ENCODE measurements around the gene THAP4. TPM values are rescaled to one million over a fixed set of nuclear protein-coding genes. Genes with fewer than 3 reads are reported as not detected.

Gene THAP4
- total RNA-seq, 1 experiment from 2014 or later: 71.2 TPM

GRCh38 chr2:241645915-241646645 is 9.1 kb upstream of the THAP4 start:
- no peak overlapping the region for H3K4me2 ChIP-seq (ENCODE audit: low read length)
- H3K4me3 ChIP-seq (replicated peaks in 1 of 2; ENCODE audit: low read depth in 1 of 2, low read length in 2 of 2): no peak overlapping the region
- H3K27me3 ChIP-seq (ENCODE audit: insufficient read depth, low read length): no peaks in the 10 kb centered on the region
- no peak overlapping the region for H3K9ac ChIP-seq (ENCODE audit: low read length)
- DNase-seq (ENCODE audit: low read depth, low spot score): no peak
- H3K36me3 ChIP-seq (ENCODE audit: control insufficient read depth in 1 of 2, insufficient read depth in 2 of 2, low read length in 2 of 2): peaks cover 0 to 3% of the 10 kb centered on the region in 2 experiments; a peak in 2 of 4 replicates
- no peaks in the 10 kb centered on the region for H3K9me2 ChIP-seq (ENCODE audit: insufficient read depth)
- CTCF ChIA-PET: no interaction called here
- no peak for TF ChIP-seq CEBPB (IDR thresholded peaks at IDR 0.05; ENCODE audit: low read depth)
- TF ChIP-seq ZNF274 (IDR thresholded peaks at IDR 0.05; ENCODE audit: low read depth, low read length): no peak
- no peak for TF ChIP-seq ZBTB33 (IDR thresholded peaks at IDR 0.05; ENCODE audit: extremely low read depth, insufficient replicate concordance, low read length)
- TF ChIP-seq JUND (IDR thresholded peaks at IDR 0.05): no peak
- TF ChIP-seq ATF3 (IDR thresholded peaks at IDR 0.05): no peak
- no peak for TF ChIP-seq REST (IDR thresholded peaks at IDR 0.05; ENCODE audit: low read depth)
- TF ChIP-seq SRF (IDR thresholded peaks at IDR 0.05; ENCODE audit: low read depth): no peak
- TF ChIP-seq ELF1 (IDR thresholded peaks at IDR 0.05; ENCODE audit: borderline replicate concordance, low read depth): no peak
- no peak for TF ChIP-seq CTCF (IDR thresholded peaks at IDR 0.05 in 2 of 3, conservative IDR thresholded peaks at IDR 0.05 in 1 of 3; ENCODE audit: borderline replicate concordance in 1 of 3, insufficient read depth in 1 of 3, low read depth in 2 of 3, low read length in 2 of 3)
- no peak for TF ChIP-seq CBX3 (IDR thresholded peaks at IDR 0.05; ENCODE audit: low read depth)
- no peak for TF ChIP-seq MAX (IDR thresholded peaks at IDR 0.05)
- TF ChIP-seq ZFX (IDR thresholded peaks at IDR 0.05): no peak
- TF ChIP-seq POLR2A (IDR thresholded peaks at IDR 0.05; ENCODE audit: borderline replicate concordance, extremely low read depth, insufficient read depth, insufficient read length): no peak
- no peak for TF ChIP-seq EZH2phosphoT487 (IDR thresholded peaks at IDR 0.05; ENCODE audit: borderline replicate concordance)
- TF ChIP-seq SIN3A (IDR thresholded peaks at IDR 0.05; ENCODE audit: low read depth): no peak
- peaks cover 97% of the 10 kb centered on the region for H3K79me2 ChIP-seq (ENCODE audit: insufficient read depth, low read length)
- no peaks in the 10 kb centered on the region; the same call in 1 of the 2 replicates for H4K20me1 ChIP-seq (ENCODE audit: insufficient read depth)
- intact Hi-C loops (cut with micrococcal nuclease): no loop called here
- H2AFZ ChIP-seq (ENCODE audit: low read depth, low read length, poor library complexity, severe bottlenecking): no peak overlapping the region
- no TSS peak for BruUV-seq (replicated peaks)
- no peak overlapping the region for H3K27ac ChIP-seq (ENCODE audit: low read depth, low read length)
- RAD21 ChIA-PET (ENCODE audit: low non-redundant PET in 1 of 2, low total read pairs in 2 of 2, uncharacterized antibody in 2 of 2, unreplicated experiment in 2 of 2): no interaction called here
- POLR2A ChIA-PET: interaction anchor here (0.7 kb wide), 1 partner anchor 404 kb away, joined by 3 read pairs; no protein-coding TSS in a partner anchor
- H3K9me3 ChIP-seq (ENCODE audit: control insufficient read depth in 1 of 2, insufficient read depth in 1 of 2, low read depth in 1 of 2, low read length in 2 of 2): no peaks in the 10 kb centered on the region
- ATAC-seq: no peak
- H3K4me1 ChIP-seq (ENCODE audit: control insufficient read depth in 1 of 2, insufficient read depth in 2 of 2, low read length in 2 of 2): no peaks in the 10 kb centered on the region

Measured in HCT116 (cell line).